ENCODE results near the gene SLC8B1. TPM values are rescaled to one million over a fixed set of nuclear protein-coding genes. Genes with fewer than 3 reads are reported as not detected.

The SLC8B1 gene
- total RNA-seq, 1 experiment from 2014 or later: 8.2 TPM

DNA sequence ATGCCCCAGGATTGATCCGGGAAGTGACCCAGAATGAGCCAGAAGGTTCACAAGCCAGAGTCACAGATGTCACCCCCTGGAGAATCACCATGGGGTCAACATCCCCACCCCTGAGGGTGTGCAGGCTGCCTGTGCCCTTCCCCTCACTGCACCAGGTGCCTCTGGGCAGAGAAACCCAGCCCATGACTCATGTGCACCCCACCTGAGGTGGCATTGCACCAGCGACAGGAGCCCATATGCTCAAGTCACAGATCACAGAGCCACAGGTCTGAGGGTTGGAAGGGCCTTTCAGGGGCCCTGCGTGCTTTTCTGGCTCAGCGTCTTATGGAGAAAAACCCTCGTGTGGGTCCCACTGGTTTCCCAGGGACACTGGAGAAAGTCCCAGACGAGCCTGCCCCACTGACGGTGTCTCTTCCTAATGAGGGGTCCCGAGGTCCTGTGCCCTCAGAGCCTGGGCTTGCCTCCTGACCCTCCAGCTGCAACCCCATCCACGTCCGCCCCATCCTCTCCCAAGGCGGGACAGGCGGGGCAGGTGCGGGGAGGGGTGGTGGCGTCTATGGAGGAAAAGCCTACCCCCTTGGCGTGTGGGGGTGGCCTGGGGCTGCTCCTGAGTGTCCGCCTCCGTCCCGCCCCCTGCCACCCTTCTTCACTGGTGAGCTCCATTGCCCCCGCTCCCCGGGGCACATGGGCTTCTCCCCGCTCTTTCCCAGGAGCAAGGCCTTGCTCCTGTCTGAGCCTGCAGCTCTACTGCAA lies 47.6 kb downstream of the SLC8B1 start:
- ChIA-PET POLR2A (ENCODE audit: low non-redundant PET) (no interaction called here), CTCF (no interaction called here)
- TF ChIP-seq, protein P1, sequence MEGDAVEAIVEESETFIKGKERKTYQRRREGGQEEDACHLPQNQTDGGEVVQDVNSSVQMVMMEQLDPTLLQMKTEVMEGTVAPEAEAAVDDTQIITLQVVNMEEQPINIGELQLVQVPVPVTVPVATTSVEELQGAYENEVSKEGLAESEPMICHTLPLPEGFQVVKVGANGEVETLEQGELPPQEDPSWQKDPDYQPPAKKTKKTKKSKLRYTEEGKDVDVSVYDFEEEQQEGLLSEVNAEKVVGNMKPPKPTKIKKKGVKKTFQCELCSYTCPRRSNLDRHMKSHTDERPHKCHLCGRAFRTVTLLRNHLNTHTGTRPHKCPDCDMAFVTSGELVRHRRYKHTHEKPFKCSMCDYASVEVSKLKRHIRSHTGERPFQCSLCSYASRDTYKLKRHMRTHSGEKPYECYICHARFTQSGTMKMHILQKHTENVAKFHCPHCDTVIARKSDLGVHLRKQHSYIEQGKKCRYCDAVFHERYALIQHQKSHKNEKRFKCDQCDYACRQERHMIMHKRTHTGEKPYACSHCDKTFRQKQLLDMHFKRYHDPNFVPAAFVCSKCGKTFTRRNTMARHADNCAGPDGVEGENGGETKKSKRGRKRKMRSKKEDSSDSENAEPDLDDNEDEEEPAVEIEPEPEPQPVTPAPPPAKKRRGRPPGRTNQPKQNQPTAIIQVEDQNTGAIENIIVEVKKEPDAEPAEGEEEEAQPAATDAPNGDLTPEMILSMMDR (conservative IDR thresholded peaks at IDR 0.05; ENCODE audit: low read depth, low read length): no peak
- no peak for TF ChIP-seq EZH2 (IDR thresholded peaks at IDR 0.05; ENCODE audit: borderline replicate concordance, low read depth, low read length, poor library complexity, severe bottlenecking)
- H3K27ac ChIP-seq (ENCODE audit: low read depth, low read length, poor library complexity, severe bottlenecking): no peak overlapping the region
- no TSS peak for BruUV-seq (replicated peaks)
- H3K4me1 ChIP-seq (ENCODE audit: insufficient read depth, low read length, poor library complexity, severe bottlenecking): no peaks in the 10 kb centered on the region
- no peak overlapping the region for H3K4me3 ChIP-seq (ENCODE audit: low read depth, low read length, poor library complexity, severe bottlenecking)
- no peaks in the 10 kb centered on the region for H3K36me3 ChIP-seq (ENCODE audit: insufficient read depth, low read length, poor library complexity, severe bottlenecking)
- intact Hi-C loops (cut with micrococcal nuclease; ENCODE audit: unreplicated experiment): no loop called here
- DNase-seq (ENCODE audit: low spot score): no peak
- no peaks in the 10 kb centered on the region for H3K27me3 ChIP-seq (replicated peaks; ENCODE audit: insufficient read depth, low read depth, low read length, poor library complexity)
- H3K9me3 ChIP-seq (ENCODE audit: low read depth, low read length, poor library complexity, severe bottlenecking): no peaks in the 10 kb centered on the region

DNA sequence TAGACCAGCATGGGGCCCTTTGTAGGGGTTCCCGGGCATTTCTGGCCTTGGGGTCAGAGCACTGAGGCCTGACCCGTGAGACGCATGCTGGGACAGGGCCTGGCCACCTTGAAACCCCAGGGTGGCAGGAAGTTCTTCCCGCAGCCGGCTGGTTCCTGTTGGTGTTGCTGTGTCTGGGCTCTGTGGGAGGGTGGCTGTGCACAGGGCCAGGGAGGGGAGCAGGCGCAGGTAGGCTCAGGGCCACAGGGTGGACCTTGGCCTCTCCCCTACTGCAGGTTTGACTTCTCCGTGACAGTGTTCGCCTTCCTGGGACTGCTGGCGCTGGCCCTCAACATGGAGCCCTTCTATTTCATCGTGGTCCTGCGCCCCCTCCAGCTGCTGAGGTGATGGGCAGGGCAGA lies 48.2 kb downstream of the SLC8B1 start:
- no peak overlapping the region for H3K27ac ChIP-seq (ENCODE audit: low read depth, low read length, poor library complexity, severe bottlenecking)
- intact Hi-C loops (cut with micrococcal nuclease; ENCODE audit: unreplicated experiment): no loop called here

GRCh38 chr12:113285679-113286610 lies 49.0 kb downstream of the SLC8B1 start:
- no peaks in the 10 kb centered on the region for H3K9me3 ChIP-seq (ENCODE audit: low read depth, low read length, poor library complexity, severe bottlenecking)
- no peak for TF ChIP-seq EZH2 (IDR thresholded peaks at IDR 0.05; ENCODE audit: borderline replicate concordance, low read depth, low read length, poor library complexity, severe bottlenecking)
- TF ChIP-seq, protein P1 (conservative IDR thresholded peaks at IDR 0.05; ENCODE audit: low read depth, low read length): no peak
- CTCF ChIA-PET: no interaction called here
- H3K36me3 ChIP-seq (ENCODE audit: insufficient read depth, low read length, poor library complexity, severe bottlenecking): no peaks in the 10 kb centered on the region
- H3K27ac ChIP-seq (ENCODE audit: low read depth, low read length, poor library complexity, severe bottlenecking): no peak overlapping the region
- no TSS peak for BruUV-seq (replicated peaks)
- DNase-seq (ENCODE audit: low spot score): no peak
- intact Hi-C loops (cut with micrococcal nuclease; ENCODE audit: unreplicated experiment): no loop called here
- POLR2A ChIA-PET (ENCODE audit: low non-redundant PET): no interaction called here
- no peaks in the 10 kb centered on the region for H3K4me1 ChIP-seq (ENCODE audit: insufficient read depth, low read length, poor library complexity, severe bottlenecking)
- no peak overlapping the region for H3K4me3 ChIP-seq (ENCODE audit: low read depth, low read length, poor library complexity, severe bottlenecking)
- H3K27me3 ChIP-seq (replicated peaks; ENCODE audit: insufficient read depth, low read depth, low read length, poor library complexity): no peaks in the 10 kb centered on the region

More for the DNA sequence above, 48.2 kb downstream of the SLC8B1 start:
- Histone ChIP-seq H3K9me3 (ENCODE audit: low read depth, low read length, poor library complexity, severe bottlenecking) (no peaks in the 10 kb centered on the region), H3K36me3 (ENCODE audit: insufficient read depth, low read length, poor library complexity, severe bottlenecking) (no peaks in the 10 kb centered on the region), H3K27me3 (replicated peaks; ENCODE audit: insufficient read depth, low read depth, low read length, poor library complexity) (no peaks in the 10 kb centered on the region), H3K4me1 (ENCODE audit: insufficient read depth, low read length, poor library complexity, severe bottlenecking) (no peaks in the 10 kb centered on the region), H3K4me3 (ENCODE audit: low read depth, low read length, poor library complexity, severe bottlenecking) (no peak overlapping the region)
- TF ChIP-seq EZH2 (IDR thresholded peaks at IDR 0.05; ENCODE audit: borderline replicate concordance, low read depth, low read length, poor library complexity, severe bottlenecking): no peak
- TF ChIP-seq, protein P1 (conservative IDR thresholded peaks at IDR 0.05; ENCODE audit: low read depth, low read length): no peak
- CTCF ChIA-PET: no interaction called here
- POLR2A ChIA-PET (ENCODE audit: low non-redundant PET): no interaction called here
- no peak for DNase-seq (ENCODE audit: low spot score)
- no TSS peak for BruUV-seq (replicated peaks)
